ENCODE measurements around the gene MAPK9. TPM values are rescaled to one million over a fixed set of nuclear protein-coding genes. Genes with fewer than 3 reads are reported as not detected.

The MAPK9 gene
- total and polyA plus RNA-seq, 9 of the 15 experiments (the other 6 are each of a cell fraction or from before 2014, with no cell fraction given), result 4.8 to 58.0 (median 29.9) TPM

- no peaks in the 10 kb centered on the region for H4K20me1 ChIP-seq (replicated peaks; ENCODE audit: control insufficient read depth, insufficient read depth, low read length)
- no peak overlapping the region for H3K9ac ChIP-seq (ENCODE audit: insufficient read depth in 1 of 2, low read depth in 2 of 2, low read length in 2 of 2)
- TF ChIP-seq NR2C1 (IDR thresholded peaks at IDR 0.05) (peak; percentile 84), NR2C1 (tag; IDR thresholded peaks at IDR 0.05) (peak; percentile 86), NFXL1 (CRISPR knock-in tag; IDR thresholded peaks at IDR 0.05) (no peak), NELFE (IDR thresholded peaks at IDR 0.05; ENCODE audit: insufficient read depth, insufficient read length) (no peak), ELK1 (CRISPR knock-in tag; IDR thresholded peaks at IDR 0.05) (no peak), E2F1 (CRISPR knock-in tag; IDR thresholded peaks at IDR 0.05) (no peak), U2AF1 (optimal IDR thresholded peaks at IDR 0.05; ENCODE audit: low read depth, low read length) (no peak), E2F6 (IDR thresholded peaks at IDR 0.05; ENCODE audit: borderline replicate concordance in 1 of 2, extremely low read depth in 1 of 2, insufficient read depth in 1 of 2, insufficient read length in 1 of 2, low read depth in 1 of 2, low read length in 1 of 2, poor library complexity in 1 of 2, severe bottlenecking in 1 of 2) (no peak), NR2C2 (CRISPR knock-in tag; IDR thresholded peaks at IDR 0.05) (peak; percentile 74; the same call in 1 of the 2 replicates), NR2C2 (tag; IDR thresholded peaks at IDR 0.05) (peak; percentile 69)
- POLR2A ChIA-PET, result no interaction called here
- H3K9me1 ChIP-seq (ENCODE audit: control insufficient read depth, insufficient read depth, low read length), result no peaks in the 10 kb centered on the region
- H3K9me3 ChIP-seq (replicated peaks; ENCODE audit: control insufficient read depth, insufficient read depth, low read depth, low read length), result peaks cover 2% of the 10 kb centered on the region; the same call in 1 of the 2 replicates
- ATAC-seq, result no peak
- in situ Hi-C loops (cut with MboI), result no loop called here
- H3K4me3 ChIP-seq, result no peak overlapping the region
- WGBS (ENCODE audit: insufficient coverage, low coverage, missing lambda C conversion rate), result 96% methylated on average over 6 of the region's 7 CpGs
- 0 out of 5 replicates have a peak, but pooled peaks cover 0 to 2% of the 10 kb centered on the region in 2 experiments for H3K4me1 ChIP-seq (replicated peaks in 1 of 2; ENCODE audit: control insufficient read depth in 2 of 2, insufficient read depth in 2 of 2, low read length in 2 of 2)
- BruUV-seq (replicated peaks), result no TSS peak
- no peak overlapping the region for H3K4me2 ChIP-seq (ENCODE audit: insufficient read depth, low read length)
- FAIRE-seq, result no peak
- CTCF ChIA-PET (ENCODE audit: low intra/inter-chr PET ratio), result no interaction called here
- no peaks in the 10 kb centered on the region for H3K27me3 ChIP-seq (ENCODE audit: control insufficient read depth in 2 of 2, insufficient read depth in 2 of 2, low read length in 2 of 2)
- no peaks in the 10 kb centered on the region for H3K79me2 ChIP-seq (ENCODE audit: control insufficient read depth, insufficient read depth, low read length)
- H3K36me3 ChIP-seq (ENCODE audit: control insufficient read depth, insufficient read depth, low read length), result peaks cover 30% of the 10 kb centered on the region; the same call in 2 of the 3 replicates
- no peak for DNase-seq (ENCODE audit: extremely low read depth in 1 of 4, low spot score in 3 of 4)
- H2AFZ ChIP-seq (ENCODE audit: low read depth, low read length), result no peak overlapping the region
- intact Hi-C loops (cut with micrococcal nuclease), result no loop called here
- H3K27ac ChIP-seq (ENCODE audit: extremely low read depth, low read depth, low read length), result no peak overlapping the region
Measured at GRCh38 chr5:180251887-180252286, 40.0 kb downstream of the MAPK9 start.

All from K562 (cell line).